GM18517 (cell line): Measurements from ENCODE around the gene SHISA3.

Experiments
- ATAC-seq: cut with Tn5 transposase; IDR thresholded peaks from one replicate; pipeline ENCODE4 v1.9.1; 2021; ENCODE audit warnings: mild to moderate bottlenecking, moderate library complexity; ENCODE audit not compliant: unreplicated experiment

Gene SHISA3

DNA sequence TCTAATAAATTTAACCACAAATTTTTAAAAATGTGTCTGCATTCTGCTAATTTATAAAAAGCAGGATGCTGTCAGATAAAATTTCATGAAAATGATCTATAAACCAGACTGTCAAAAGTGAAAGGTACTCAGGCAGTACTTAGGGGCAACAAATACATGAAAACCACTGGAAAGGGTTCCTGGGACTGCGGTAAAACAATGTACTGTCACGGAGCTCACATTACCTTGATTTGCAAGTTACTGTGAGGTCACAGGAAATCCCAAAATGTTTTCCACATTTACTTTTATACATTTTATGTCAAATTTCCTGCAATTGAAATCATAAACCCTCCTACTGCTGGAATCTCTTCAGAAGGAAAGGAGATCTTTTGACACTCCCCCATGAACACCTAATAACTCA, 45.3 kb downstream of the SHISA3 start:
- ATAC-seq: no peak

DNA sequence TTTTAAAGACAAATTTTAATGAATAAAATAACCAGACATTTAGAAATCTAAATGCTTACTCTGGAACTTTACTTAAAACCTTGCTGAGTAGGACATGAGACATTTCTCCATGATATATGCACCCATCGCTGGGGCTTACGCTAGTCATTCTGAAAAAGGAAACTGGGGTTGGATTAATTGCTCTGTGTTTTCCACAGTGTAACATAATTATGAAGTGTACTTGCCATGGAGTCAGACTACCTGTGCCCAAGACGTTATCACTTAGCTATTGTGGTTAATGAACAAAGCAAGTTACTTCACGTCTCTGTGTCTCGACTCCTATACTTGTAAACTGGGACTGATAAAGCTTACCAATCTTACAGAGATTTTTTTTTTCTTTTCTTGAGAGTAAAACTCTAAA, 47.8 kb downstream of the SHISA3 start:
- ATAC-seq: no peak

DNA sequence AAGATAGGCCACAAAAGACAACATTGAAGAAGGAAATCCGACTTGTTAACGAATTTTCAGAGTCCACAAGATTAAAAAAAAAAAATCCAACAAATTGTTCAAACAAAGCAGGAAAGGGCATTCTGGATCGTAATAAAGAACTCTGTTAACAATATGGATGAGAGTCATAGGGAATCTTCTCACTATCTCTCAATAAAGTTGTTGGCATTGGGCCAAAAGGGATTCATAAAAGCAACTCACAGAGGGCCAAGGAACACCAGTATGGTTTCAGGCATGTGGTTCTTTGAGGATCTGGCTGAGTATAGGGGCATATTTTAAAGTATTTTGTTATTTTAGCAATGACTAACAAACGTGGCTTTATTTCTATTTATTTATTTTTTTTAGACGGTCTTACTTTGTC, 49.5 kb downstream of the SHISA3 start:
- ATAC-seq: no peak
